ENCODE data around the gene ZNF609.

Gene ZNF609

GRCh38 chr15:64502151-64502550, 41.8 kb downstream of the ZNF609 start:
- DNase-seq (ENCODE audit: low read depth) = no peak

GRCh38 chr15:64502551-64502950, 42.2 kb downstream of the ZNF609 start:
- DNase-seq (ENCODE audit: low read depth) = no peak

GRCh38 chr15:64503197-64503596, 42.8 kb downstream of the ZNF609 start:
- no peak for DNase-seq (ENCODE audit: low read depth)

GRCh38 chr15:64503640-64504039, 43.3 kb downstream of the ZNF609 start:
- no peak for DNase-seq (ENCODE audit: low read depth)

GRCh38 chr15:64507293-64507802, 47.0 kb downstream of the ZNF609 start:
- peak; percentile 81 for DNase-seq (ENCODE audit: low read depth)

- DNase-seq (ENCODE audit: low read depth) = no peak
These were observed 47.5 kb downstream of the ZNF609 start for GRCh38 chr15:64507845-64508244.

- no peak for DNase-seq (ENCODE audit: low read depth)
These were observed 53.4 kb downstream of the ZNF609 start for GRCh38 chr15:64513823-64514222.

- DNase-seq (ENCODE audit: low read depth) = no peak
These were observed 54.8 kb downstream of the ZNF609 start for GRCh38 chr15:64515196-64515595.

GRCh38 chr15:64515825-64516224, 55.4 kb downstream of the ZNF609 start:
- DNase-seq (ENCODE audit: low read depth) = no peak

- DNase-seq (ENCODE audit: low read depth) = no peak
These were observed 59.5 kb downstream of the ZNF609 start for GRCh38 chr15:64519897-64520296.

GRCh38 chr15:64521201-64521600, 60.8 kb downstream of the ZNF609 start:
- no peak for DNase-seq (ENCODE audit: low read depth)

GRCh38 chr15:64521726-64522164, 61.4 kb downstream of the ZNF609 start:
- no peak for DNase-seq (ENCODE audit: low read depth)

- DNase-seq (ENCODE audit: low read depth) = no peak
These were observed 61.9 kb downstream of the ZNF609 start for GRCh38 chr15:64522226-64522823.

- no peak for DNase-seq (ENCODE audit: low read depth)
These were observed 62.9 kb downstream of the ZNF609 start for GRCh38 chr15:64523240-64523639.

- no peak for DNase-seq (ENCODE audit: low read depth)
These were observed 64.4 kb downstream of the ZNF609 start for GRCh38 chr15:64524778-64525177.

- DNase-seq (ENCODE audit: low read depth) = peak; percentile 34
These were observed 65.6 kb downstream of the ZNF609 start for GRCh38 chr15:64525828-64526530.

- peak; percentile 55 for DNase-seq (ENCODE audit: low read depth)
These were observed 67.0 kb downstream of the ZNF609 start for GRCh38 chr15:64527263-64527984.

GRCh38 chr15:64528871-64529270, 68.5 kb downstream of the ZNF609 start:
- DNase-seq (ENCODE audit: low read depth) = no peak

GRCh38 chr15:64530472-64530871, 70.1 kb downstream of the ZNF609 start:
- DNase-seq (ENCODE audit: low read depth) = no peak

- DNase-seq (ENCODE audit: low read depth) = no peak
These were observed 70.5 kb downstream of the ZNF609 start for GRCh38 chr15:64530918-64531317.

- DNase-seq (ENCODE audit: low read depth) = no peak
These were observed 72.3 kb downstream of the ZNF609 start for GRCh38 chr15:64532521-64533315.
